HG02870 (cell line): ENCODE data around the gene AADACL4.
"Not testable (repeated sequence)": the region's sequence is repeated elsewhere in the genome, so short reads cannot be mapped to it uniquely, and the experiment has no call there.

Experiments
- ATAC-seq: cut with Tn5 transposase; IDR thresholded peaks from one replicate; pipeline ENCODE4 v1.9.1; 2021; ENCODE audit warnings: mild to moderate bottlenecking, moderate library complexity; ENCODE audit not compliant: unreplicated experiment

The AADACL4 gene

DNA sequence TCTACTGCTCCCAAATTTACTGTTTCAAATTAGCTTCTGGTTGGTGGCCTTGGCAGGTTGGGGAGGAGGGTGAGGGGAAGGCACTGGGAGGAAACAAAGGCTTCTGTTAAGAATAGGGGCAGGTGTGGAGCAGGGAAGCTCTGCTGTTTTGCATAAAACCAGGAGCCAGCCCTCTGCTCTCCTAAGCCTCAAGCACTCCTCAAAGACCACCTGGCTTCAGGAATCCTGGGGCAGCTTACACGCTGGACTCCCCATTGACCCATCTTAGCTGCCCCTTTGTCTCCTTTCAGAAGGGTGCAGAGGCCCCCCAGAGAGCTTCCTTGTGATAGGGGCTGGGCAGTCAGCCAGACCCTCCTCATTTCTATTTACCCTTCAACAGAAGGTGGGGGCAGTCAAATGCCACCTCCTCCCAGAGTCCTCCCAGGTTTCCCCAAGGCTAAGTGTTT is 14.4 kb upstream of the AADACL4 start:
- no peak for ATAC-seq

DNA sequence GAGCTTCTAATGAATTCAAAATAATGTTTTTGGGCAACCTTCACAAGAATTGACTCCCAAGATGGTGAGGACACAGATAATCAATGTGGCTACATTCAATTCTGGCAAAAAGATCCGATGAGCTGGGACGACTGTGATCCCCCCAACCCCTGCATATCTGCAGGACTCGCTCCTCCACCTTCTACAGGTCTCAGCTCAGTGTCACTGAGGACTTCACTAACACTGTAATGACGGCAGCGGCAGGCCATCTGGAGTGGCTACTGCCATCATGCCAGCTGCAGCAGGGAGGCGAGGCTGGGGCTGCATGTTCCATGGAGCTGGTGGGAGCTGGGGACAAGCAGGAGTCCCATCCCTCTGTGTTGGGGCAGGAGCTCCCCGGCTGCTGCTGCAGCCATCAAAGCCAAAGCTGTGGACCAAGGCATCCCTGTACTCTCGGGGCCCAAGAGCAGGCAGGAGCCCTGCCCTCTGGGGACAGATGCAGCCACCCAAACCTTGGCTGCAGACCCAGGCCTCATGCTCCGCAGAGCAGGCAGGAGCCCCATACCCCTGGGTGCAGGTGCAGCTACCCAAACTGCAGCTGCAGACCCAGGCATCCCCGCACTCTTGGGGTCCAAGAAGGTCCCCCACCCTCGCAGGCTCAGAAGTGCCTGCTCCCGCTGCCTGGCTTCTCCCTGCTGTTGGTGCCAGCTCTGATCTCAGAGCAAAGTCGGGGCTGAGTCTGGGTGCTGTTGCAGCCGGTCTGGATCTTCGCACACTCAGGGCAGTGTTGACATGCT is 13.7 kb upstream of the AADACL4 start:
- no peak for ATAC-seq

DNA sequence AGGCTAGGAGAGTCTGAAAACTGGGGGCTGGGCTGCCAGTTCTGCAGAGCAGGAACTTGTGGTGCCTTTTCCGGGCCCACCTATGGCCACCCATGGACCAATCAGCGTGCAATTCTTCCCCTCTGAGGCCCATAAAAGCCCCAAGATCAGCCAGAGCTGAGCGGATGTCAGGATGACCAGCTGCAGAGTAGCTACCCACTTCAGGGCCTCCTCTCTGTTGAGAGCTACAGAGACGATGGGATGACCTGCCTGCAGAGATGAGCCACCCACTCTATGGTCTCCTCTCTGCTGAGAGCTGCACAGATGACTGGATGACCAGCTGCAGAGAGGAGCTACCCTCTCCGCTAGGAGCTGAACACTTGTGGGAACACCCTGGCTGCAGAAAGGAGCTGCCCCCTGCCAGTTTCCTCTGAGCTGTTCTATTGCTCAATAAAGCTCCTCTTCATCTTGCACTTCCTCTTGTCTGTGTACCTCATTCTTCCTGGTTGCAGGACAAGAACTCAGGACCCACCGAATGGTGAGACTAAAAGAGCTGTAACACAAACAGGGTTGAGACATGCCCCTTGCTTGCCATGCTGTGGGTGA is 12.8 kb upstream of the AADACL4 start:
- ATAC-seq, result no peak

DNA sequence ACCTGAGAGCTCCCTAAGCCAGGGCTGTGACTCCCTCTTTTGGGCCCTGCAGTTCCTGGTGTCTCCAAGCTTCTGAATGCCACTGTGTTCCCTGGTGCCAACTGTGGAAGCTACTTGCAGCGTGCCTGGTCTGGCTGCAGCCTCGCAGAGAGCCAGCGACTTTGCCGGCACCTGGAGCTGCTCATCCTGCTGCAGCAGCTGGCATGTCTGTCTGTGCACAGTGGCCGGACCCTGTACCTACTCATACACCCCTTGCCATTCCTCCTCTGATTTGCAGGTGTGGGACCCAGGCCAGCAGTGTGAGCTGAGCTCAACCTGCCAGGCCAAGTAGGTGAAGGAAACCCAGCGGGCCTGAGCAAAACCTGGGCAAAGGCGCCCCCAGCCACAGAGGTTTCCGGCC is 12.3 kb upstream of the AADACL4 start:
- no peak for ATAC-seq

DNA sequence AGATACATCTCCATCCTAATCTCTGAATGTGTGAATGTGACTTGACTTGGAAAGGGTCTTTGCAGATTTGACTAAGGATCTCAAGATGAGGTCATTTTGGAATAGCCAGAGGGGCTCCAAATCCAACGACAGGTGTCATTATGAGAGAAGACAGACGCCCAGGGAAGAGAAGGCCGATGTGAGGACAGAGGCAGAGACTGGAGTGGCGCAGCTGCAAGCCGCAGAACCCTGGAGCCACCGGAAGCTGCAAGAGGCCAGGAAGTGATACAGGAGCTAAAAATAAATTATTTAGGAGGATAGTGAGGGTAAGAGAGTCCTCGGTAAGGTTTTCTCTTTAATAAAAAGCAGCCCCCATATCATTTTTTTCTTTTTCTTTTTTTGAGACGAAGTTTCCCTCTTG is 9.7 kb upstream of the AADACL4 start:
- no peak for ATAC-seq

DNA sequence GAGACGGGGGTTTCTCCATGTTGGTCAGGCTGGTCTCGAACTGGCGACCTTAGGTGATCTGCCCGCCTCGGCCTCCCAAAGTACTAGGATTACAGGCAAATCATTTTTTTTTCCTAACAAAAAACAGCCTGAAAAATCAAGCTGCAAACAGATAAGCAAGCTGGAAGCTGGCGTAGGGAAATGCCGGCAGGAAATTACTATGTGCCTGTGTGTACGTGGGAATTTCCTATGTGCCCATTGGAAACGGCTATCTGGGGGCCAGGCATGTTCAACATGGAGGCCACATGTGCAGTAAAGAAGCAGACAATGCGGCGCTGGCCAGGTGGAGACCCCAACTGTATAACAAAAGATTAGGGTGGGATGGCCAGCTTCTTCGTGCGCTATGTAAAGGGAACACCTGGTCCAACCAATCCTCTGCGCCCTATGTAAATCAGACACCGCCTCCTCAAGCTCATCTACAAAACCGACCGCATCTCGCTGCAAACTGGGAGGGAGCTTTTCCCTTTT is 9.1 kb upstream of the AADACL4 start:
- ATAC-seq, result no peak

DNA sequence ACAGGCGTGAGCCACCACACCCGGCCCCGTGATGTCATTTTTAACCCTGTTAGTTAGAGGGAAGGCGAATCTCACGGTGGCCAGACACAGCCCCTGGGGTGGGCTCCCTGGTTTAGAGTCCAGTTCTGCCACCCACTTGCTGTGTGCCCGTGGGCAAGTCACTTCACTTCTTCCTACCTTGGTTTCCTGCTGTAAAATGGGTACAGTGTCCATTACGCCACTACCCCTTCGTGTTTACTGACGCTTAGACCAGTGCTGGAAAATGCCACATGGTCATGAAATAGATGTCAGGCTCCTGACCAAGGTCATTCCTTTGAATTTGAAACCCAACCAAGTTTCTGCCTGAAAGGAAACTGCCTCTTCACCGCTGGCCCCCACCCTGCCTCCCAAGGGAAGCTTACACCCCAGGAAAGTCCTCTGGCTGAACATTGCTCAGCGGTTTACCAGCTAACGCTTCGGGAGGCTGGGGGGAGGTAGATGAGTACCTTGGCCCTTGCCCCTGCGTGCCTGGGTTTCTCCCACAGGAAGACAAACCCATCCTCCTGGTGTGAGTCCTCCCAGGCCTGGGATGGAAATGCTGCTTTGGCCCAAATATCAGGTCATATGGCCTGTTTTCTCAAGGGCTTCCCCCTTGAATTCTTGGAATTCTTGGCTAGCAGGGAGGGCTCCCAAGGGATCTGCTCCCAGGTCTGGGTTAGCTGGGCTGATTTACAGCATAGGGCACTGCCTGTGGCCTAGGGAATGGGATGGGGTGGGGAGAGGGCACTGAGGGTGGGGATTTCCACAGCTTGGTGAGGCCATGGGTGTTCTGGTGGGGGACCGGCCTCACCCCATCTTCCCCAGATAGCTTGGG is 7.6 kb upstream of the AADACL4 start:
- no peak for ATAC-seq

DNA sequence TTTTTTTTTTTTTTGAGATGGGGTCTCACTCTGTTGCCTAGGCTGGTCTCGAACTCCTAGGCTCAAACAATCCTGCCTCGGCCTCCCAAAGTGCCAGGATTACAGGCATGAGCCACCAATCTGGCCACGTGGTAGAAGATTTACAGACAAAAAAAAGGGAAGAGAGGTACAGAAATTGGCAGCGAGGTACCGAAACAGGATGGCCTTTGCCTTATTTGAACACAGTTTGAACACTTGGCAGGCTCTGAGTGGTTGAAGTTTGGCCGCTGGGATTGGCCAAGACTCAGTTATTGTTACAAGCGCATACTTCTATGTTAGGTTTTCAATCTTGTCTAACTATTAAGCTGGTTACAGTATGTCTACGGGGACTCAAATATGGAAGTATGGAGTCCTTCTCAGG is 6.2 kb upstream of the AADACL4 start:
- ATAC-seq, result no peak

DNA sequence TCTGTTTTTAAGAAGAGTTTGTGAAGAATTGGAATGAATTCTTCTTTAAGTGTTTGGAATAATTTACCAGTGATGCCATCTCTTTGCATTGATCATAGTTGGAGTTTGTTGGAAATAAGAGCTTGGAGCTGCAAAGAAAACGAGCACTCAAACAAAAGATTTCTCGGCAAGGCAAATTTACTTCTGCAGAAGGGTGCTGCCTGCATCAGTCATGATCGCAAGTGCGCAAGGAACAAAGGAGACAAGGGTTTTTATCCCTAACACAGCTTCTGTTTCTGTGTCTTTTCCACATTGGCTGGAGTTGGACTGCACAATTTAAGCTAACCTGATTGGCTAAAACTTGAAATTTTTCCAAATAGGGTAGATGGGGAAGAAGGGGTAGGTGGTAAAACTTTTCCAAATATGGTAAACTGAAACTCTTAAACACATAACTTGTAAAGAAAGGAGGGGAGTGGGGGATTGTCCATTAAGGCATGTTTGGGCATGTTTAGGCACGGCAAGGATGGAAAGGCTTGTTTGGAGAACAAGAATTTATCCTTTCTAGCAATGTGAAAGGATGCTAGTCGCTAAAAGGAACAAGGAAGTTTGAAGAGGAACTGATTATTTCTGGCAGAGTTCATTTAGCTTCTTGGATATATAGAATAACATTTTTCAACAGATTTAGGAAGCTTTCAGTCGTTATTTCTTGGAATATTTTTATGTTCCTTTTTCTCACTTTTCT is 3.5 kb upstream of the AADACL4 start:
- ATAC-seq, result no peak

DNA sequence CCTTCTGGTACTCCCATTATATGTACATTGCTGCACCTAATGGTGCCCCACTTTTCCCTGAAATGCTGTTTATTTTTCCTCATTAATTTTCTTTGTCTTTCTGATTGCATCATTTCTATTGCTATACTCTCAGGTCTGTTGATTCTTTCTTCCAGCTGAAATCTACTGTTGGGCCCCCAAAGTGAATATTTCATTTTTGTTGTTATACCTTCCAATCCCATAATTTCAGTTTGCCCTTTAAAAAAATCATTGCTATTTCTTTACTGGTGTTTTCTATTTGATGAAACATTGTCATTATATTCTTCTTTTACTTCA is 3.0 kb upstream of the AADACL4 start:
- no peak for ATAC-seq

DNA sequence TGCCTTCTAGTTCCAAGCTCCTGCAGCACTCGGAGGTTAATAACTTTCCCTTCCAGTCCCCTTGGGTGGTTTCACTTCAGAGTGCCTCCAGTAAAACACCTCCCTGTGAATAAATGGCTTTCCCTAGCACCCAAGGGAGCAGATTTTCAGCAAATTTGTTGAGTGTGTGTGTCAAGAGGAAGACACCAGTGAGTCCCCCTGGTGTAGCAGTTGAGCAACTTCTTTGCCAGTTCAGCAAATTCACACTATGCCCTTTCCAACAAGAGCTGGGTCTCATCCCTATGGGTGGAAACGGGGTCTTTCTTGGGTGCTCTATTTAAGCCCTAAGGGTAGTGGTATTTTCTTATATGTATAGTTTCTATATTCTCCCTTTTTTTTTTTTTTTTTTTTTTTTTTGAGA is 806 bp upstream of the AADACL4 start:
- ATAC-seq, result no peak

DNA sequence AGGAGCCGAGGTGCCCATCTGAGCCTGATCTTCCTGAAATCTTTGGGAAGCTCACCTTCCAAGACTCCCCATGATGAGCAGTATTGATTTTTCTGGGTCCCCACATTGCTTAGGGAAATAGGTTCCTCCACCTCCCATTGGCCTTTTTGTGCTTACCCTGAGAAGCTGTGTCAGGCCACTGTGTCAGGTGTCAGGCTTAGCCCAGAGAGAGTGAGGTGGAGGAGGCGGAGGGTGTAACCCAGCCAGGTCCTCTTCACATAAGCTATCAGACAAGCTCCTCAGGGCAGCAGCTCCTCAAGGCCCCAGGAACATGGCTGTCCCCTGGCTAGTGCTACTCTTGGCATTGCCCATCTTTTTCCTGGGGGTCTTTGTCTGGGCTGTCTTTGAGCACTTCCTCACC is 352 bp downstream of the AADACL4 start:
- no peak for ATAC-seq

DNA sequence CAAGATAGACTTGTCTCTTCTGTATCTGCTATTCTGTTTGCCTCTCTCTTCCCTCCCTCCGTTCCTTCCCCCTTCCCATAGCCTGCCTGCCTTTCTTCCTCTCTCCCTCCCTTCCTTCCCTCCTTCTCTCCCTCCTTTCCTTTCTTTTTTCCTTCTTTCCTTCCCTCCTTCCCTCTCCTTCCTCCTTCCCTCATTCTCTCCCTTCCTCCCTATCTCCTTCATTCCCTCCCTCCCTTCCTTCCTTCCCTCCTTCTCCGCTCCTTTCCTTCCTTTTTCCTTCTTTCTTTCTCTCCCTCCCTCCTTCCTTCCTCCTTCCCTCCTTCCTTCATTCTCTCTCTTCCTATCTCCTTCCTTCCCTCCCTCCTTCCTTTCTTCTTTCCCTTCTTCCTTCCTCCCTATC is 944 bp downstream of the AADACL4 start:
- no peak for ATAC-seq

DNA sequence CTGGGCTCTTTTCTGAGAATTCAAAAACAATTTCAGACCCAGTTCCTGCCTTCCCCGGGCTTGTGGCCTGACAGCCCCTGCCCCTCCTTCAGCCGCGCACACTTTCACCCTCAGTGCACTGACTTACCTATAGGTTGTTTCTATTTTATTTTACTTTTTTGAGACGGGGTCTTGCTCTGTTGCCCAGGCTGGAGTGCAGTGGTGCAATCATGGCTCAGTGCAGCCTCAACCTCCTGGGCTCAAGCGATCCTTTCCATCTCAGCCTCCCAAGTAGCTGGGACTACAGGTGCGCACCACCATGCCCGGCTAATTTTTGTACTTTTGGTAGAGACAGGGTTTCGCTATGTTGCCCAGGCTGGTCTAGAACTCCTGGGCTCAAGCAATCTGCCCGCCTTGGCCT is 1.5 kb downstream of the AADACL4 start:
- not testable (repeated sequence) for ATAC-seq

DNA sequence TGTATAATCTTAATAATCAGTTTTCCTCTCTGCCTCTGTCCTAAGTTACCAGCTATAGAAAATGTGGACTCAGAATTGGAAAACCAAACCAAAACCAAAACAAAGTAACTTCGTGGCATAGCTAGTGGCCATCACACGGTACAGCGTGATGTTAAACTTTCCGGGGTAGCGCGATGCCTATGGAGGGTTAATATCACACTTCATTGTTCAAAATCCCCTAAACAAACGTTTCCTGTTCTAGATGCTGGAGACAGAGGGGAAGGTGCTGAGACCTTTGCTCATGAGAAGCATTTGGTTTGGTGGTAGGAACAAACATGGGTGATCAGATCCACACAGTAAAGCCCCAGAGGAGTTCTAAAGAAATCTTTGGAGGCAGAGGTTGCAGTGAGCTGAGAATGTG is 4.9 kb downstream of the AADACL4 start:
- no peak for ATAC-seq

DNA sequence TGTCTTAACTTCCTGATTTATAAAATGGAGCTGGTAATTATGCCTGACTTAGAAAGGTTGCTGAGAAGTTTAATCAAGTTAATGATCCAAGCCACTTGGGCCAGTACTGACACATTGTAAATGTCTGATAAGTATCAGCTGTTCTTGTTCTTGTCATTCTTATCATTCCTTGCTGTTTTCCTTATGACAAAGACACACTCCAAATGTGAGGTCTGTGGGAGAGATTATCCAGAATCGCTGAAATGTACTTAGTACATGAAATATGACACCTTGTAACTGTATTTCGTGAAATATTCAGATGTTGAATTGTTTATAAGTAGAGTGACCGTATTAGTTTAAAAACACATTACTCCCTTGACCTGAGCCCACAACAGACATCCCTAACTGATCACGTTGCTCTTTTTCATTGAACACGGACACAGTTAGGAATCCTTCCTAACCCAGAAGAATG is 6.1 kb downstream of the AADACL4 start:
- ATAC-seq, result no peak

DNA sequence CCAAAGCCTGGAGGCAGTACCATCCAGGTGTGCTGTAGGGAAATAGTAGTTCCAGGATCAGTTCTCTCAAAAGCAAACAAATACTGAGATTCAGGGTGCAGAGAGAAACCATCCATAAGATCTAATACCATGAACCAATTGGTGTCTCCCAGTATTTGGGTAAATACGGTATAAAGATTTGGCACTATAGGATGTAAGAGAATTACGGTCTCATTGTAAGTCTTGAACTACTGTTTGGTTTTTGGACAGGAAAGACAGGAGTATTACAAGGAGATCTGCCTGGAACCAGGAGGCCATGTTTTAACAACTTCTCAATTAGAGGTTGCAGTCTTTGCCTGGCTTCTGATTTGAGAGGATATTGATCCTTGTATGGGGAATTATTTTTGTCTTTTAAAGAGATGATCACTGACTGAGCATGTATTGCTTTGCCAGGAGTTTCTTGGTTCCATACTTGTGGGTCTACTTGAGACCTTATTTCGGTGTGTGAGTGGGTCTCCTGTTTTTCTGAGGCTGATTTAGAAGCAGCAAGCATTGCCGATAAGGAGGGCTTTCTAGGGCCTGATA is 10.2 kb downstream of the AADACL4 start:
- ATAC-seq, result no peak

DNA sequence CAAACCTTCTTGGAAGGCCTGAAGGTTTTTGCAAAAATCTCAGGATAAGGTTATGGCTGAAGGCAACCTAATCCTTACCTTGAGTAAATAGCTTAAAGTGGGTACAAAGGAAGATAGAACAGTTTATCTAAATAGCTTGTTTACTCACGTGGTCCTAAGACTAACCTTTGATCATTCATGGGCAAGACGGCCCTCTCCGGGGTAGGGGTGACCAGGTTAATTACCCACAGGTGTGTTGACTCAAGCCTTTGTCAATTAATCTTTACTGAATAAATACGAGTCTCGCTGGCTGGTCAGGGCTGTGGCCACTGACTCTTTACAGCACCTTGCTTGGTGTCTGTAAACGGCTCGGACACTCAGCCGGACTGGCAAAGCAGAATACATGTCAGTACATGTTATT is 10.8 kb downstream of the AADACL4 start:
- ATAC-seq, result no peak

DNA sequence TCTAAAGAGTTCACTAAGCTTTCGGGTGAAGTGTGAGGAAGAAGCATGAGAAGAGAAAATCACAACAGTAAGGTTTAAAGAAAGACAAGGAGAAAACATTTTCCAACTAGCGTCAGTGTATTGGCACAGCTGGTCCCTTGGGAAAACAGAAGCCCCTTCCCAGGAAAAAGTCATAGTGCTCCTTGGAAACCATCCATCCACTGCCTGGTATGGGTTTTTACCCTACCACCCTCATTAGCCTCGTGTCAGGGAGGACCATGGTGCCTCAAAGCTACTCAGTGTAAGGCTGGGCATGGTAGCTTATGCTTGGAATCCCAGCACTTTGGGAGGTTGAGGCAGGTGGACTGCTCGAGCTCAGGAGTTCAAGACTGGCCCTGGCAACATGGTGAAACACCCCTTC is 12.7 kb downstream of the AADACL4 start:
- no peak for ATAC-seq

DNA sequence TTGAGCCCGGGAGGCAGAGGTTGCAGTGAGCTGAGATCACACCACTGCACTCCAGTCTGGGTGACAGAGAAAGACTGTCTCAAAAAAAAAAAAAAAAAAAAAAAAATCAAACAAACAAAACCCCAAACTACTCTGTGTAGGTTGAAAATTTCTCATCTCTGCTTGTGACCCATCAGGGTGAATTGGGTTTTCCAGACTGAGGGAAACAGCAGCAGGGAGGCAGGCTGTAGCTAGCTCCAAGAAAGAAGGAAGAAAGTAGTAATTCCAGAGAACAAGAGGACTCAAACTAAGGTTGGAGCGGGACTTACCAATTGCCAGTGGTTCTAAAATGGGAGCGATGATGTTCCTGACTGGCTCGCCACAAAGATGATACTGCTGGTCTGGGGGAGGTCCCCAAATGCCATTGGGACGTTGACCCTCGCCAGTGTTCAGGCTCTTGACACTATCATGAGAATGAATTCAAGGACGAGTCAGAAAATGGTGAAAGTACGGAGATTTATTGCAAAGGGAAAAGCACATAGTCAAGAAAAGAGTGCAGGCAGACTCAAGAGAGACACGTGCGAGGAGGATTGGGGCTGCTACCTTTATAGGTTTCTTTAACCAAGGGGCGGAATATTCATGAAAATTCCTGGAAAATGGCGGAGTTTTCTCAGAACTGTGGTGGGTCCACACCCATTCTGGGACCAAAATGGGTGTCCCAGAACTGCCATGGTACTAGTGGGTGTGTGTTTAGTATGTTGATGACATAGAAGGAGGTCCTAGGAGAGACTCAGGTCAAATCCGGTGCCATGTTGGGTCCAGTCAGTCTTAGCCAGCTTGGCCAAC is 13.4 kb downstream of the AADACL4 start:
- ATAC-seq, result no peak
